Uterus (tissue), 4 donors: ENCODE data around the gene GPER1. TPM values are rescaled to one million over a fixed set of nuclear protein-coding genes. Genes with fewer than 3 reads are reported as not detected.

Experiments
- DNase-seq, 2 donors: peaks; one replicate each; pipeline ENCODE4 v3.0.0-alpha.2; 2019 to 2020
- H3K27ac ChIP-seq, 2 donors: fragments of 200-600 bp; sonication (generic); 1 replicate in 1 of 2; 2 replicates in 1 of 2; pipeline ENCODE4 v1.5.1; 2016 to 2018
- H3K27me3 ChIP-seq, 2 donors: fragments of 200-600 bp; sonication (generic); one replicate each; pipeline ENCODE4 v1.5.1; 2018 to 2019; ENCODE audit warnings: control low read depth in 1 of 2
- H3K36me3 ChIP-seq, 2 donors: fragments of 200-600 bp; sonication (generic); one replicate each; pipeline ENCODE4 v1.5.1; 2019; ENCODE audit warnings: control low read depth in 1 of 2
- H3K4me1 ChIP-seq, 2 donors: fragments of 200-600 bp; sonication (generic); one replicate each; pipeline ENCODE4 v1.5.1; 2018 to 2019; ENCODE audit warnings: control low read depth in 1 of 2
- H3K4me3 ChIP-seq, 2 donors: fragments of 200-600 bp; sonication (generic); 1 replicate in 1 of 2; 2 replicates in 1 of 2; pipeline ENCODE4 v1.5.1; 2018 to 2019; ENCODE audit warnings: mild to moderate bottlenecking in 1 of 2
- H3K9me3 ChIP-seq, 2 donors: fragments of 200-600 bp; sonication (generic); one replicate each; pipeline ENCODE4 v1.5.1; 2019; ENCODE audit warnings: control low read depth in 1 of 2
- POLR2A ChIP-seq, 2 donors: fragments of 450-650 bp; IDR thresholded peaks; one replicate each; pipeline ENCODE4 v1.6.1; 2016; ENCODE audit warnings: antibody characterized with exemption in 2 of 2, mild to moderate bottlenecking in 1 of 2, moderate library complexity in 1 of 2
- intact Hi-C: fragments of 100-400 bp; cut with DNase I; formaldehyde crosslinking; loops from one replicate; pipeline ENCODE4 v1.15.1; 2023; ENCODE audit warnings: low total_unique reads
- total RNA-seq, 4 donors: library from RNA; depleted of rRNA in 3 of 4; stranded (reverse); fragments of >200 nt in 3 of 4; gene quantifications; one replicate each; pipeline versions ENCODE4 v1.1.0 to v1.2.4, GENCODE V29; 2014 to 2023
- TF ChIP-seq, protein P1 (sequence below), 4 experiments: fragments of 200-600 bp in 2 of 4; fragments of 450-650 bp in 2 of 4; sonication (generic) in 2 of 4; IDR thresholded peaks; one replicate each; pipeline ENCODE4 v1.5.1; 2016 to 2019; ENCODE audit warnings: antibody characterized with exemption in 4 of 4, mild to moderate bottlenecking in 2 of 4, moderate library complexity in 1 of 4
- donor health status: DM: yes; HTN: yes; CAD: no.

GPER1 gene
- total RNA-seq, 4 donors from 2014 or later = 1.3 to 10.6 (median 5.0) TPM

DNA sequence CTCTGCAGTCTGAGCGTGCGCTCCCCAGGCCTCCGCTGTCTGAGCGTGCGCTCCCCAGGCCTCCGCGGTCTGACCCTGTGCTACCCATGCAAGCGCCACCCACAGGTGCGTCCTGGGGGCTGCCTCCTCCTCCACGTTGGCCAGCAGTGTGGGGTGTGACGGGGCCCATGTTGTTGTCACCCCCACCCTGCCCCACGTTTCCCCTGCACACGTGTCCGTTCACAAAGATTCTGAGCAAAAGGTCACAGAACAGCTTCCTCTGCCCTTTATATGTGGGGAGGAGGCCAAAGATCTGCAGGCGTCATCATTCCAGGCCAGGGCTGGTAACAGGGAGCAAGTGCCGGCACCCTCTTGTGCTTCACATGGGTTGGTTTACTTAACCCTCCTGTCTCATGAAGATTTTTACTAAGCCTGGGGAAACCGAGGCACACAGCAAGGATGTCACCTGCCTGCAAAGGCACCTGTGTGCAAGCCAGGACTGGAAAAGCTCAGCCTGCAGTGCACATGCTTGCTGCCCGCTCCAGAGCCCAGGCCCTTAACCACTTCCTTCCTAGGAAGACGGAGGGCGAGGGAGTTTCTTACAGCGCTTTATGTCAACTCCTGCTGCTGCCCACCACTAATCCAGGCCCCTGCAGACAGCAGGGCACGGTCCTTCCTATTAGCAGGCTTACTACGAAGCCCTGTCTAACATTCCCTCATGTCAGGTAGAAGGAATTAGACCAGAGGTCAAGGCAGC lies 38.7 kb upstream of the GPER1 start:
- H3K4me3 ChIP-seq = no peak overlapping the region
- no peaks in the 10 kb centered on the region for H3K36me3 ChIP-seq
- intact Hi-C loops = no loop called here
- peaks cover 3 to 17% of the 10 kb centered on the region in 2 donors for H3K4me1 ChIP-seq
- TF ChIP-seq, protein P1, sequence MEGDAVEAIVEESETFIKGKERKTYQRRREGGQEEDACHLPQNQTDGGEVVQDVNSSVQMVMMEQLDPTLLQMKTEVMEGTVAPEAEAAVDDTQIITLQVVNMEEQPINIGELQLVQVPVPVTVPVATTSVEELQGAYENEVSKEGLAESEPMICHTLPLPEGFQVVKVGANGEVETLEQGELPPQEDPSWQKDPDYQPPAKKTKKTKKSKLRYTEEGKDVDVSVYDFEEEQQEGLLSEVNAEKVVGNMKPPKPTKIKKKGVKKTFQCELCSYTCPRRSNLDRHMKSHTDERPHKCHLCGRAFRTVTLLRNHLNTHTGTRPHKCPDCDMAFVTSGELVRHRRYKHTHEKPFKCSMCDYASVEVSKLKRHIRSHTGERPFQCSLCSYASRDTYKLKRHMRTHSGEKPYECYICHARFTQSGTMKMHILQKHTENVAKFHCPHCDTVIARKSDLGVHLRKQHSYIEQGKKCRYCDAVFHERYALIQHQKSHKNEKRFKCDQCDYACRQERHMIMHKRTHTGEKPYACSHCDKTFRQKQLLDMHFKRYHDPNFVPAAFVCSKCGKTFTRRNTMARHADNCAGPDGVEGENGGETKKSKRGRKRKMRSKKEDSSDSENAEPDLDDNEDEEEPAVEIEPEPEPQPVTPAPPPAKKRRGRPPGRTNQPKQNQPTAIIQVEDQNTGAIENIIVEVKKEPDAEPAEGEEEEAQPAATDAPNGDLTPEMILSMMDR (IDR thresholded peaks at IDR 0.05) = no peak
- TF ChIP-seq POLR2A (IDR thresholded peaks at IDR 0.05) = no peak
- peak overlapping the region; percentile 13 to 35 for H3K27ac ChIP-seq
- H3K27me3 ChIP-seq = no peaks in the 10 kb centered on the region
- DNase-seq = peak in 1 of 2 donors; percentile 49
- no peaks in the 10 kb centered on the region for H3K9me3 ChIP-seq

GRCh38 chr7:1049801-1050200 lies 38.1 kb upstream of the GPER1 start:
- no peak for DNase-seq
- no peak for TF ChIP-seq POLR2A (IDR thresholded peaks at IDR 0.05)
- TF ChIP-seq, protein P1 (IDR thresholded peaks at IDR 0.05) = no peak
- Histone ChIP-seq H3K36me3 (no peaks in the 10 kb centered on the region), H3K4me1 (peaks cover 3 to 18% of the 10 kb centered on the region in 2 donors), H3K27ac (peak overlapping the region; percentile 13 to 35), H3K27me3 (no peaks in the 10 kb centered on the region), H3K4me3 (no peak overlapping the region), H3K9me3 (no peaks in the 10 kb centered on the region)
- intact Hi-C loops = no loop called here

DNA sequence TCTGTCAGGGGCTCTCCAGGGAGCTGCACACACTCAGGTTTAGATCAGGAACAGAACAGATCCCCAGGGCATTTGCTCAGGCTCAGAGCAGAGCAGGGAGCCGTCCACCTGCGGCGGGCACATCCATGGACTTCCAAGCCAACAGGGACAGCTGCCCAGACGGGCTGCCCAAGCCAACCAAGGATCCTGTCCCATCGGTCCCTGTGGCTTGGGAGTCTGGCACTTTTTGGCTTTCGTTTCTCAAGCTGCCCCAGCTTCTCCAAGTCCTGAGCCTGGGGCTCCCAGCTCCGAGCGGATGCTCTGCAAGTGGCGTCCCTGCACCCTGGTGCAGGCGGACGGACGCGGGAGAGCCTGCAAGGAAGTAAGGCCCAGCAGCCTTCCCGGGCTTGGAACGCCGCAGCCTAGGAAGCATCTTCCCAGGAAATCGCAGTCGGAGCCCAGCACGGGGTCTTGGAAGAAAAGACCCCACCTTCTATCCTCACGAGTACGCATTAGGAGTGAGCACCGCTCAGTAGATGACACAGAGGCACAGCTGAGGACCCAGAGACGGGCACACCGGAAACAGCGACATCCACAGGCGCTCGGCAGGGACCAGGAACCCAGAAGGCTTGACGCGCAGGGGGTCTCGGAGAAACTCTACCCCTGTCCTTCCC lies 37.5 kb upstream of the GPER1 start:
- no peak overlapping the region for H3K4me3 ChIP-seq
- no peaks in the 10 kb centered on the region for H3K9me3 ChIP-seq
- no peak for DNase-seq
- H3K36me3 ChIP-seq = no peaks in the 10 kb centered on the region
- H3K27ac ChIP-seq = peak overlapping the region; percentile 50 to 61
- no peaks in the 10 kb centered on the region for H3K27me3 ChIP-seq
- intact Hi-C loops = no loop called here
- TF ChIP-seq, protein P1 (IDR thresholded peaks at IDR 0.05) = no peak
- no peak for TF ChIP-seq POLR2A (IDR thresholded peaks at IDR 0.05)
- H3K4me1 ChIP-seq = peaks cover 0 to 18% of the 10 kb centered on the region in 2 donors

DNA sequence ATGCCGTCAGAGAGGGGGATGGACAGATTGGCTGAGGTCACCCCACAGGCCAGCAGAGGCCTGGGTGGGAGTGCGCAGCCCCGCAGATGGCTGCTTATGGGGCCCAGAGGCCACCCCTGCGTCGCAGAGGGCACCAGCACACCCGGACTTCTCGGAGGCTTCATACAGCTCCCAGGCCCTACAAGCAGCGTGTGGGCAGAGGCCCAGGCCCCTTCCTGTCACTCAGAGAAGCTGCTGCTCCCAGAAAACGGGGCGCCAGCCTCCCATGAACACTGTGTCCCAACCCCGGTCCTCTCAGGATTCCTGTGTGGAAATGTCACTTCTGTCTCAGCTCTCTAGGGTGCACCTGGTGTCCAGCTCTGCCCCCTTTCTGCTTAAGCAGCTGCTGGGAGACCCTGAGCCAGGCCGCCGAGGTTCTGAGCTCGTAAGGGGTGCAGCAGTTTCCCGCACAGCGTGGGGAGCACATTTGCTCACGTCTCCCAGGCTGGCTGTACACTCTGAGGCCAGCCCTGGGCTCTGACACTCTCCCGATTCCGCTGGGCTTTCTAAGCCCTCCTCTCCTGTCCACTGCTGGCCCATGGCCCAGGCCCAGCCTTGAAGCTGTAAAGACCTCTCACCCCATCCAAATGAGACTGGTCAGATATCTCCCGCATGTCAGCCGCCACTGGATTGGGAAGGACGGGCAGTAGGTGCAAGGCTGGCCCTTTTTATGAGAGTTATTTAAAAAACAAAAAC lies 36.8 kb upstream of the GPER1 start:
- no peaks in the 10 kb centered on the region for H3K9me3 ChIP-seq
- TF ChIP-seq, protein P1 (IDR thresholded peaks at IDR 0.05) = no peak
- no peak for TF ChIP-seq POLR2A (IDR thresholded peaks at IDR 0.05)
- H3K36me3 ChIP-seq = no peaks in the 10 kb centered on the region
- no peaks in the 10 kb centered on the region for H3K27me3 ChIP-seq
- peak overlapping the region; percentile 50 to 61 for H3K27ac ChIP-seq
- no peak overlapping the region for H3K4me3 ChIP-seq
- no peak for DNase-seq
- H3K4me1 ChIP-seq = peaks cover 0 to 24% of the 10 kb centered on the region in 2 donors
- intact Hi-C loops = no loop called here
